Kidney (tissue), 14 donors: ENCODE data around the gene TMA7B. TPM values are rescaled to one million over a fixed set of nuclear protein-coding genes. Genes with fewer than 3 reads are reported as not detected.
A peak's percentile ranks its signal among the peaks of the same experiment; 100 is the strongest.
"Not testable (repeated sequence)": the region's sequence is repeated elsewhere in the genome, so short reads cannot be mapped to it uniquely, and the experiment has no call there.

Experiments
- DNase-seq, 5 donors: peaks; one replicate each; pipeline ENCODE4 v3.0.0-alpha.2; 2013 to 2020
- FAIRE-seq: peaks from 2 replicates; lab custom pipeline; 2012; peaks lifted over from hg19 to GRCh38; lab: Jason Lieb, UNC
- H3K27ac ChIP-seq, 2 donors: one replicate each; pipeline ENCODE4 v1.7.0; 2013; ENCODE audit warnings: low read depth in 2 of 2, low read length in 2 of 2, inconsistent platforms in 1 of 2
- H3K27me3 ChIP-seq: one replicate; pipeline ENCODE4 v1.7.1; 2013; ENCODE audit warnings: low read length, inconsistent platforms; ENCODE audit not compliant: control insufficient read depth, insufficient read depth
- H3K36me3 ChIP-seq, 3 donors: one replicate each; pipeline versions ENCODE4 v1.7.0 to v1.7.1; 2013; ENCODE audit warnings: low read length in 3 of 3, control low read depth in 1 of 3, inconsistent platforms in 1 of 3; ENCODE audit not compliant: insufficient read depth in 3 of 3, control insufficient read depth in 2 of 3
- H3K4me1 ChIP-seq, 3 donors: one replicate each; pipeline versions ENCODE4 v1.7.0 to v1.7.1; 2013; ENCODE audit warnings: low read length in 3 of 3, inconsistent platforms in 1 of 3, low read depth in 1 of 3; ENCODE audit not compliant: control insufficient read depth in 2 of 3, insufficient read depth in 2 of 3
- H3K4me3 ChIP-seq, 3 donors: one replicate each; pipeline versions ENCODE4 v1.7.0 to v1.8.1; 2013; ENCODE audit warnings: low read length in 3 of 3, control low read depth in 1 of 3, inconsistent platforms in 1 of 3
- H3K9ac ChIP-seq, 3 donors: one replicate each; pipeline versions ENCODE4 v1.7.0 to v1.7.1; 2013; ENCODE audit warnings: low read length in 3 of 3, control low read depth in 1 of 3, inconsistent platforms in 1 of 3
- H3K9me3 ChIP-seq, 3 donors: one replicate each; pipeline versions ENCODE4 v1.7.0 to v1.7.1; 2013; ENCODE audit warnings: low read length in 3 of 3, control low read depth in 1 of 3, inconsistent platforms in 1 of 3; ENCODE audit not compliant: control insufficient read depth in 2 of 3, insufficient read depth in 1 of 3
- CTCF ChIP-seq: IDR thresholded peaks from 3 replicates; pipeline ENCODE4 v1.5.1; 2012; ENCODE audit warnings: mild to moderate bottlenecking, moderate library complexity, borderline replicate concordance; ENCODE audit not compliant: insufficient read depth; ENCODE audit errors: extremely low read depth
- intact Hi-C: fragments of 100-400 bp; cut with DNase I; formaldehyde crosslinking; loops from one replicate; pipeline ENCODE4 v1.11.1; 2022
- polyA plus RNA-seq: library from polyadenylated mRNA; stranded (reverse); fragments of 350-450 nt; fragmentation: Illumina TruSeq; extraction: RNeasy Lipid Tissue Mini Kit (QIAGEN cat#74804); gene quantifications from one replicate; pipeline ENCODE4 v1.2.3, GENCODE V29; 2014; ENCODE audit warnings: low read depth, low replicate concordance; ENCODE audit not compliant: insufficient read depth
- total RNA-seq: library from RNA; stranded (reverse); fragmentation: NEBNext Ultra II Directional; extraction: Animal tissue kit (Norgen Biotek cat#: 25700); gene quantifications from one replicate; pipeline ENCODE4 v1.2.1, GENCODE V29; 2021
- donor health status: control.
- donor health status: control.
- donor health status: control.
- donor health status: control.
- donor health status: control.
- donor health status: DM: yes; HTN: yes; CAD: no.
- donor health status: Normal renal cell carcinoma (clear cell type).

TMA7B gene
- total and polyA plus RNA-seq, 2 donors from 2014 or later = 0.63 TPM; not detected in 1

DNA sequence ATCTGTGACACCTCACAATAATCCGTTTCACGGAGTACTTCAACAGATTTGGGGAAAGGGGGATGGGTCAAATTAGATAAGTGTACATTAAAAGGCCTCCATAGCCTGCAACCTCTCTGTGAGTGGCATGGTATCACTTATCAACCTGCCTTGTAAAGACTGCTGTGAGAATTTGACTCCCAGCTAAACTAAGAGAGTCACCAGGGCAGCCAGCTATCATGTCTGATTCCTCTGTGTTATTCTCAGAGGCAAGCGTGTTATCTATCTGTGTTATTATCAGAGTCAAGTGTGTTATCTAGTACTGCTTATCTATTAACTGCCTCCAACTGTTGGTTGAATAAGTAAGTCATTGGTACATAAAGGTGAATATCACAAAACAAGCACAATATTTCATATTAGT lies 30.5 kb downstream of the TMA7B start:
- Histone ChIP-seq H3K27me3 (peaks cover 16% of the 10 kb centered on the region), H3K27ac (no peak overlapping the region), H3K4me1 (peaks cover 0 to 7% (median 0%) of the 10 kb centered on the region in 3 donors), H3K9me3 (no peaks in the 10 kb centered on the region), H3K4me3 (no peak overlapping the region), H3K36me3 (no peaks in the 10 kb centered on the region), H3K9ac (peak overlapping the region in 1 of 3 donors; percentile 17)
- FAIRE-seq (no peak), DNase-seq (no peak)
- no peak for TF ChIP-seq CTCF
- intact Hi-C loops = no loop called here

DNA sequence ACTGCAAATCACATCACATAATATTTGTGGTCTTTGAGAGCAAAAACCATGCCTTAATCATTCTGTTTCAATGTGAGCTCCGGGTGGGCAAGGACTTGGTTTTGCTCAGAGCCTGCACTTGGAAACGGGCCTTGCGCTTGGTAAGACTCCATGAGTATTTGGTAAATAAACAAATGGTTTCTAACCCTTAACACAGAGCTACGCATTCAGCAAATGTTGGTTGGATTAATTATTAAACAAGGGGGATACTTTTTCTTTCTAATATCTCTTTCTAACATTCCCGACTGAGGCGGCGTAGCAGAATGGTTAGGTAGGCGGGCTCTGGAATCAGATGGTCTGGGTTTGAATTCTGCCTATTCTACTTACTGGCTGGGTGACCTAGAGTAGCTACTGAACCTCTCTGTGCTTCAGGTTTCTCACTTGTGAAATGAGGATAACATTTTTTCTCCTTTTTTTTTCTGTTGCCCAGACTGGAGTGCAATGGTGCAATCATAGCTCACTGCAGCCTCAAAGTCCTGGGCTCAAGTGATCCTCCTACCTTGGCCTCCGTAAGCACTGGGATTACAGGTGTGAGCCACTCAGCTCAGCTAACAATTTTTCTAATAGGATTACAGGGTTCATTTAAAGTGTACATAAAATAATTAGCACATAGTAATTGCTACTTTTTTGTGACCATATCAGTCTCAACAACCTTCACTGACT lies 31.1 kb downstream of the TMA7B start:
- H3K4me3 ChIP-seq = no peak overlapping the region
- H3K27me3 ChIP-seq = peaks cover 16% of the 10 kb centered on the region
- no peaks in the 10 kb centered on the region for H3K9me3 ChIP-seq
- no peaks in the 10 kb centered on the region for H3K36me3 ChIP-seq
- no peak for FAIRE-seq
- no peak for DNase-seq
- peak overlapping the region in 1 of 3 donors; percentile 17 for H3K9ac ChIP-seq
- intact Hi-C loops = no loop called here
- no peak overlapping the region for H3K27ac ChIP-seq
- H3K4me1 ChIP-seq = peaks cover 0 to 9% (median 0%) of the 10 kb centered on the region in 3 donors
- no peak for TF ChIP-seq CTCF

DNA sequence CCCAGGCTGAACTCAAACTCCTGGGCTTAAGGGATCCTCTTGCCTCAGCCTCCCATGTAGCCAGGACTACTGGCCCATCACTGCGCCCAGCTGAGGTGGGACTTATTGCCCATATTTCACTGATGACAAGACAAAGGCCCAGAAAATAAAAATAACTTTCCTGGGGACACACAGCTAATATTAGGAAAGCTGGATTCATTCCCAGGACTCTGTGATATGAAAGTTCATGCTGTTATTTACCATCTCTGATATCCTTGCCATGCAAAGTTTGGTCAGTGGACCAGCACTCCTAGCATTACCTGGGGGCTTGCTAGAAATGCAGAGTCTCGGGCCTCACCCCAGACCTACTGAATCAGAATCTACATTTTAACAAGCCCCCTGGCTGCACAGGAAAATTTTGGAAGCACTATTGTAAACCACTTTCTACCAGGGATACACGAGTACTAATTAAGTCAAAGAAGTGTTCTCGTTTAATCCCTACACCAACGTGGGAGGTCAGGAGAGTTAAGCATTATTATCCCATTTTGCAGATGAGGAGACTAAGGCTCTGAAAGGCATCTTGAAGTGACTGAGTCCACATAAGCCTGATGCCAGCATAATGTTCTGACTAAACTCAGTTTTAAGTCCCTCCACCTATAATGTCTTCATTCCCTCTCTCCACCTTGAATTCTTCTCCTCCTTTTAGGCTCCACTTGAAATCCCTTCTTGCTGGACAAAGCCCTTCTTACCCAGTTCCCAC lies 32.1 kb downstream of the TMA7B start:
- H3K27ac ChIP-seq = no peak overlapping the region
- H3K9ac ChIP-seq = no peak overlapping the region
- DNase-seq (no peak), FAIRE-seq (no peak)
- no peaks in the 10 kb centered on the region for H3K9me3 ChIP-seq
- no peak for TF ChIP-seq CTCF
- no peak overlapping the region for H3K4me3 ChIP-seq
- intact Hi-C loops = no loop called here
- H3K27me3 ChIP-seq = peaks cover 16% of the 10 kb centered on the region
- peaks cover 0 to 9% (median under 1%) of the 10 kb centered on the region in 3 donors for H3K4me1 ChIP-seq
- no peaks in the 10 kb centered on the region for H3K36me3 ChIP-seq

GRCh38 chr22:39992894-39993293 lies 32.7 kb downstream of the TMA7B start:
- FAIRE-seq, H3K9ac ChIP-seq, H3K36me3 ChIP-seq, intact Hi-C loops, H3K27ac ChIP-seq, H3K9me3 ChIP-seq, H3K4me3 ChIP-seq: not testable (repeated sequence)
- DNase-seq = peak in 1 of 5 donors; percentile 5
- peaks cover 0 to 15% (median 6%) of the 10 kb centered on the region in 3 donors for H3K4me1 ChIP-seq
- H3K27me3 ChIP-seq = peaks cover 16% of the 10 kb centered on the region
